GM12874 (cell line): ENCODE results near the gene NPEPPS.

Experiments
- TF ChIP-seq, protein P1 (sequence below): IDR thresholded peaks from 2 replicates; pipeline ENCODE4 v1.5.1; 2011; ENCODE audit warnings: low read depth, mild to moderate bottlenecking, control low read depth, low read length, moderate library complexity; ENCODE audit not compliant: insufficient read depth

Gene NPEPPS

DNA sequence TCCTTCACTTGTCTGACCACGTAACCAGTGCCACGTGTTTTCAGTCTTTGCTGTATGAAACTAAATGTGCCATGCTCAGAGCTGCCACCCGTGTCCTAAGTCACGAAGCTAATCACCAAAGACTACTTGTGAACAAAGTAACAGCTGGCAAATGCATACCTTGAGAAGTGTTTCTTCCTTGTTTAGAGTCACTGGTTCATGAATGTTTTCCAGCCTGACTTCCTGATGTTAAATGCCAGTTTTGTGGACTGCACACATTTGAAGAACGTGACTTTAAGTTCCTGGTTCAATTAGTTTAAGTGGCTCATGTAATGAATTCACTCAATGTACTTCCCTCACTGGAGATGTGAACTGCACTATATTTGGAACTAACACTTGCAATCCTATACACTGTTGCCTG lies 98.9 kb downstream of the NPEPPS start:
- TF ChIP-seq, protein P1, sequence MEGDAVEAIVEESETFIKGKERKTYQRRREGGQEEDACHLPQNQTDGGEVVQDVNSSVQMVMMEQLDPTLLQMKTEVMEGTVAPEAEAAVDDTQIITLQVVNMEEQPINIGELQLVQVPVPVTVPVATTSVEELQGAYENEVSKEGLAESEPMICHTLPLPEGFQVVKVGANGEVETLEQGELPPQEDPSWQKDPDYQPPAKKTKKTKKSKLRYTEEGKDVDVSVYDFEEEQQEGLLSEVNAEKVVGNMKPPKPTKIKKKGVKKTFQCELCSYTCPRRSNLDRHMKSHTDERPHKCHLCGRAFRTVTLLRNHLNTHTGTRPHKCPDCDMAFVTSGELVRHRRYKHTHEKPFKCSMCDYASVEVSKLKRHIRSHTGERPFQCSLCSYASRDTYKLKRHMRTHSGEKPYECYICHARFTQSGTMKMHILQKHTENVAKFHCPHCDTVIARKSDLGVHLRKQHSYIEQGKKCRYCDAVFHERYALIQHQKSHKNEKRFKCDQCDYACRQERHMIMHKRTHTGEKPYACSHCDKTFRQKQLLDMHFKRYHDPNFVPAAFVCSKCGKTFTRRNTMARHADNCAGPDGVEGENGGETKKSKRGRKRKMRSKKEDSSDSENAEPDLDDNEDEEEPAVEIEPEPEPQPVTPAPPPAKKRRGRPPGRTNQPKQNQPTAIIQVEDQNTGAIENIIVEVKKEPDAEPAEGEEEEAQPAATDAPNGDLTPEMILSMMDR: no peak

DNA sequence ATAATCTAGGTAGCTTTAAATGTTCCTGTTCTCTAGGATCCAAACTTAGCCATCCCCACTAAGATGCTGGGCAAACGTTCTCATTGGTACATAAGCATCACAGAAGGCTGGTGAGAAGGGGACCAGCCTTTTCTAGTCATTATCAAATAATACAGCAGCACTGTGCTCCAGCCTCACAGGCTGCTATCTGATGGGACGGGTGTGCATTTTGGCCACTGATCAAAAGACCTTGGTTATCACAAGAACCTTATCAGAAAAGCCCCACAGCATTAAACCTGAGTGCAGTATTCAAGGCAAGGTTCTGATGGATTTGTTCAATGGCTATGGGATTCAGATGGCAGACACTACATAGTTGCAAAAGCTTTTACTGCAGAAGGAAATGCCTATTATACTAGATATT lies 99.7 kb downstream of the NPEPPS start:
- TF ChIP-seq, protein P1: no peak

DNA sequence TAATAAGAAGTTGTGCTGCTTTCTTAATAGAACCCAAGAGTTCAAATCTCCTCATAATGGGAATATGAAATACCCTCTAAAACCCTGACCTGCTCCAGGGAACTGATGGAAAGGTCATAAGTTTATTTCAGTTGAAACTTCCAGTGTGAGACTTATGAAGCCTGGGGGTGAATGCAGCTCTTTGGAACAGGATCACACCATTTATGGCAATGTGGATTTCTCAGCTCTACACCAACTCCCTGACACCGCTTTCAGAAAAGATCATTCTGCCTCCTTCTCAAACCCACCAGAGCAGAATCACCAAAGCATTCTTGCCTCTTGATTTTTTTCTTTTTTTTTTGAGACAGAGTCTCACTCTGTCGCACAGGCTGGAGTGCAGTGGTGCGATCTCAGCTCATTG lies 102.1 kb downstream of the NPEPPS start:
- TF ChIP-seq, protein P1: no peak

DNA sequence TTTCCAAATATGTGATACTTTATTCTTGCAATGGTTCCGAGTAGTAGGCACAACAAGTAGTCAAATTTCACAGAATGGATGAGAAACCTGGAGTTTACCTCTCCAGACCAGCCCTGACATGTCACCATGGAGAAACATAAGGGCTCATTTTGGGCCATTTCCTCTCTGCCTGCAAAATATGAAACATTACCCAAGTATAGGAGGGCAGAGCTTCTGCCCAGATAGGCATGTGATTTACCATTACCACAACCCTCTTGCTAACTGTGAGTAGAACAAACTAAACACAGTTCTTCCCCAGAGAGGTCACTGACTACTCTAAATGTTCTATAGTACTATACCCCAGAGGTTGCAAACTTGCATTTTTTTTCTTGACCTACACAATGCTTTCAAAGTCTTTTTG lies 103.1 kb downstream of the NPEPPS start:
- TF ChIP-seq, protein P1: no peak

DNA sequence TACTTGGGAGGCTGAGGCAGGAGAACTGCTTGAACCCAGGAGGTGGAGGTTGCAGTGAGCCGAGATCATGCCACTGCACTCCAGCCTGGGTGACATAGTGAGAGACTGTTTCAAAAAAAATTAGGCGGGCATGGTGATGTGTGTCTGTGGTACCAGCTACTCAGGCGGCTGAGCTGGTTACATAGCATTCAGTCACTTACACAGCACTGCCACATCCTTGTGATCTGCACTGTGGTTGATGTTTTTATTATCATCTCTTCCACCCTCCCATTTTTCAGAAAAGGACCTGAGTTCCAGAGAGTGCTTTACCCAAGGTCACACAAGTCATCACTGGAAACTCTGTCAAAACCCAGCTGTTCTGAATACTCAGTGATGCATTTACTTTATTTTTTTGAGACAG lies 104.0 kb downstream of the NPEPPS start:
- TF ChIP-seq, protein P1: no peak

DNA sequence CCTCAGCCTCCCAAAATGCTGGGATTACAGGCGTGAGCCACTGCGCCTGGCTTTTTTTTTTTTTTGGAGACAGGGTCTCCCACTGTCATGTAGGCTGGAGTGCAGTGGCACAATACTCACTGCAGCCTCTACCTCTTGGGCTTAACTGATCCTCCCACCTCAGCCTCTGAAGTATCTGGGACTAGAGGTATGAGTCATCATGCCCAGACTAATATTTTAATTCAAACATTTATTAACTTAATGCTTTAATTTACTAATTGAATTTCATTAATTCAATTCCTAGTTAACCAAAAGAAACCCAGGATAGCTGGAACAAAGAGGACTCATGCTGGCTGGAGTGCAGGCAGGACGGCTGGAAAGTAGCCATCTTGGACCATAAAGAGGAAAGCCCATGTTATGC lies 104.8 kb downstream of the NPEPPS start:
- TF ChIP-seq, protein P1: no peak

DNA sequence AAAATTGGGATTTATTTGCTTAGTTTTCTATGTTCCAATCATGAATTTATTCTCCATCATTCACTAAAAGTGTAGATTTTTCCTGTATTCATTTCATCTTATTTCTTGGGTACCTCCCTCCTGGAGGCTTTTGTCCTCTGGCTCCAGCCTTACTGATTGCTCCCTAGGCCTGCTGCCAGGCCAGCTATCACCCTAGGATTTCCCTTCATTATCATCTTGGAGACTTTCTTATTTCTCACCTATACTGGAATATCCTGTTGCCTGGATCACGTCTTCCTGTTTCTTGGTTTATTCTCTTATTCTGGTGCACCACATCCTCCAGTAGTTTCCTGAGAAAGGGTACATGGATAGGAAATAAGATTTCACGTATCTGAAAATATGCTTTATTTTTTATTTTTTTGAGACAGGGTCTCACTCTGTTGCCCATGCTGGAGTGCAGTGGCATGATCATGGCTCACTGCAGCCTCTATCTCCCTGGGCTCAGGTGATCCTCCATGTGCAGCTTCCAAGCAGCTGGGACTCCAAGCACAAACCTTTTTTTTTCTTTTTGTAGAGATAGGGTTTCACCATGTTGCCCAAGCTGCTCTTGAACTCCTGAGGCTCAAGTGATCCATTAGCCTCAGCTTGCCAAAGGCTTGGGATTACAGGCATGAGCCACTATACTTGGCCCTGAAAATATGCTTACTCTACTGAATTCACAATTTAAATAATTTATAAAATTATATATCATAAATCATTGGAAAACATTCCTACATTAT lies 105.5 kb downstream of the NPEPPS start:
- TF ChIP-seq, protein P1: no peak

DNA sequence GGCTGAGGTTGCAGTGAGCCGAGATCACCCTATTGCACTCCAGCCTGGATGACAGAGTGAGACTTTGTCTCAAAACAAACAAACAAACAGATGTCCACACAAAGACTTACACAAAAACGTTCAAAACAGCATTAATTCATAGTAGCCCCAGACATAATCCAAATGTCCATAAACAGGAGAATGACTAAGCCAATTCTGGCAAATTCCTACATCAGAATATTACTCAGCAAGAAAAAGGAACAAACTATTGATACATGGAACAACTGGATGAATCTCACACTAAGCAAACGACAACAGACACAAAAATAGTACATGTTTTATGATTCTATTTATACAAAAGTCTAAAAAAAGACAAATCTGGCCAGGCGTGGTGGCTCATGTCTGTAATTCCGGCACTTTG lies 108.0 kb downstream of the NPEPPS start:
- TF ChIP-seq, protein P1: no peak
